Heart right ventricle (tissue), 16 donors: ENCODE measurements around the gene IGSF21. TPM values are rescaled to one million over a fixed set of nuclear protein-coding genes. Genes with fewer than 3 reads are reported as not detected.

Source experiments
- ATAC-seq, 8 donors: fragments of 200-7000 bp; cut with Tn5 transposase; one replicate each; pipeline ENCODE4 v1.9.1; 2020; ENCODE audit warnings: mild to moderate bottlenecking in 8 of 8, moderate library complexity in 8 of 8, moderate number of reproducible peaks in 1 of 8
- DNase-seq, 2 donors: peaks; one replicate each; pipeline ENCODE4 v3.0.0-alpha.2; 2020
- H3K27ac ChIP-seq, 10 donors: fragments of 200-600 bp; sonication (generic) in 2 of 10; one replicate each; pipeline versions ENCODE4 v1.5.0 to v1.8.0; 2020 to 2022; ENCODE audit warnings: mild to moderate bottlenecking in 3 of 10
- H3K27me3 ChIP-seq, 7 donors: fragments of 200-600 bp; one replicate each; pipeline ENCODE4 v1.8.0; 2021 to 2022; ENCODE audit warnings: mild to moderate bottlenecking in 2 of 7
- H3K36me3 ChIP-seq, 9 donors: fragments of 200-600 bp; sonication (generic) in 1 of 9; one replicate each; pipeline versions ENCODE4 v1.5.0 to v1.8.0; 2020 to 2022; ENCODE audit warnings: mild to moderate bottlenecking in 2 of 9
- H3K4me1 ChIP-seq, 9 donors: fragments of 200-600 bp; sonication (generic) in 1 of 9; one replicate each; pipeline versions ENCODE4 v1.5.0 to v1.8.0; 2020 to 2022; ENCODE audit warnings: mild to moderate bottlenecking in 4 of 9
- H3K4me3 ChIP-seq, 10 donors: fragments of 200-600 bp; sonication (generic) in 2 of 10; one replicate each; pipeline versions ENCODE4 v1.5.0 to v1.8.0; 2020 to 2022; ENCODE audit warnings: mild to moderate bottlenecking in 7 of 10, moderate library complexity in 2 of 10
- H3K9me3 ChIP-seq, 11 donors: fragments of 200-600 bp in 10 of 11; sonication (generic) in 2 of 11; one replicate each; pipeline versions ENCODE4 v1.5.0 to v1.8.0; 2013 to 2022; ENCODE audit warnings: mild to moderate bottlenecking in 2 of 11, control low read depth in 1 of 11, moderate library complexity in 1 of 11
- WGBS, 2 donors: extraction: QIAGEN DNeasy Blood & Tissue Kit; methylation state at CpG; one replicate each; pipeline ENCODE4 v1.1.7; 2013; ENCODE audit warnings: inconsistent platforms in 1 of 2; 5-methylcytosine and 5-hydroxymethylcytosine counted together
- intact Hi-C, 10 donors: fragments of 100-400 bp; cut with DNase I; formaldehyde crosslinking; loops; one replicate each; pipeline versions ENCODE4 v1.11.1 to v1.14.2; 2022
- polyA plus RNA-seq, 2 donors: library from polyadenylated mRNA; stranded (reverse); fragments of 200-250 nt; gene quantifications; one replicate each; pipeline ENCODE4 v1.2.3, GENCODE V29; 2013
- total RNA-seq, 10 donors: library from RNA; stranded (reverse); fragmentation: NEBNext Ultra II Directional in 3 of 10; extraction: Animal tissue kit (Norgen Biotek cat#: 25700) in 3 of 10; gene quantifications; one replicate each; pipeline versions ENCODE4 v1.2.1 to v1.2.4, GENCODE V29; 2021 to 2023
- TF ChIP-seq, protein P1 (sequence below), 9 donors: fragments of 200-600 bp; sonication (generic) in 2 of 9; IDR thresholded peaks; one replicate each; pipeline versions ENCODE4 v1.5.0 to v1.8.0; 2021 to 2022; ENCODE audit warnings: antibody characterized with exemption in 9 of 9, mild to moderate bottlenecking in 5 of 9, moderate library complexity in 1 of 9
- donor health status: Arrhythmogenic right ventricular cardiomyopathy.
- donor health status: ischemic (EF 13 %, LVEDD 7.1; RV severe dilation, severe dysfunction).
- donor health status: healthy with polysubstance abuse.
- donor health status: DM: no; HTN: yes; CAD: no.
- donor health status: DM: no; HTN: no; CAD: no.
- donor health status: ischemic (EF 25% LVEDD 6.9; RV normal size, moderate dysfunction).
- donor health status: ischemic (EF 25% LVEDD 5.7; RV mildly dilated, moderate dysfunction).
- donor health status: healthy.
- donor health status: DM: yes; HTN: yes; CAD: no.
- donor health status: Ischemic cardiomyopathy.
- donor health status: ischemic (EF 35%, LVEDD 5.7; RV mildly dilated, moderate dysfunction).
- donor health status: nonischemic (EF 11% LVEDD 7.7; RV severe dilation, severe dysfunction).
- donor health status: DM: yes; HTN: yes; CAD: no.
- donor health status: PGD.
- donor health status: ischemic (EF 29% LVEDD 5.4; RV normal size, mild dysfunction).
- donor health status: nonischemic (EF 23%, LVEDD 6.1; RV moderate dilation, normal function).

The IGSF21 gene
- total and polyA plus RNA-seq, 12 donors, result 0.13 to 1.6 (median 0.51) TPM; not detected in 1

DNA sequence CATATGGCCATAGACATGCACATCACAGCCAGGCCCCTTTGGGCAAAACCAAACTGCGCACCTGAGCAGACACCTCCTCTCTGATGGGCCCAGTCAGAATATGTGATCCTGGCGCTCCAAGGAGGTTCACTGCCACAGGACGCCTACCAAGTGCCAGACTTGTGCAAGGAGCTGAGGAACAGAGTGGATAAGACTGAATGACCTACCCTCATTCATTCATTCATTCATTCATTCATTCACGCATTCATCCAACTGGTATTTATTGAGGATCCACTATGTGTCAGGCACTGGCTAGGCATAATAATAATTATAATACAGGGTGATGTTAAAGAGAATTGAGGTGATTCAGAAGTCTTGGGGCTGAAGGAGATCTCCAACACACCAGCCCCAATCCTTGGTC lies 2.4 kb upstream of the IGSF21 start:
- WGBS, 2 donors, result 88 to 94% methylated on average over 4 of the region's 4 CpGs
- DNase-seq (no peak), ATAC-seq (no peak)
- TF ChIP-seq, protein P1, sequence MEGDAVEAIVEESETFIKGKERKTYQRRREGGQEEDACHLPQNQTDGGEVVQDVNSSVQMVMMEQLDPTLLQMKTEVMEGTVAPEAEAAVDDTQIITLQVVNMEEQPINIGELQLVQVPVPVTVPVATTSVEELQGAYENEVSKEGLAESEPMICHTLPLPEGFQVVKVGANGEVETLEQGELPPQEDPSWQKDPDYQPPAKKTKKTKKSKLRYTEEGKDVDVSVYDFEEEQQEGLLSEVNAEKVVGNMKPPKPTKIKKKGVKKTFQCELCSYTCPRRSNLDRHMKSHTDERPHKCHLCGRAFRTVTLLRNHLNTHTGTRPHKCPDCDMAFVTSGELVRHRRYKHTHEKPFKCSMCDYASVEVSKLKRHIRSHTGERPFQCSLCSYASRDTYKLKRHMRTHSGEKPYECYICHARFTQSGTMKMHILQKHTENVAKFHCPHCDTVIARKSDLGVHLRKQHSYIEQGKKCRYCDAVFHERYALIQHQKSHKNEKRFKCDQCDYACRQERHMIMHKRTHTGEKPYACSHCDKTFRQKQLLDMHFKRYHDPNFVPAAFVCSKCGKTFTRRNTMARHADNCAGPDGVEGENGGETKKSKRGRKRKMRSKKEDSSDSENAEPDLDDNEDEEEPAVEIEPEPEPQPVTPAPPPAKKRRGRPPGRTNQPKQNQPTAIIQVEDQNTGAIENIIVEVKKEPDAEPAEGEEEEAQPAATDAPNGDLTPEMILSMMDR (IDR thresholded peaks at IDR 0.05), result no peak
- Histone ChIP-seq H3K4me3 (no peak overlapping the region), H3K27ac (no peak overlapping the region), H3K4me1 (peaks cover 0 to 17% (median 11%) of the 10 kb centered on the region in 9 donors), H3K27me3 (peaks cover 18 to 85% (median 68%) of the 10 kb centered on the region in 7 donors), H3K36me3 (no peaks in the 10 kb centered on the region), H3K9me3 (no peaks in the 10 kb centered on the region)
- intact Hi-C loops, result loop anchor here in 3 of 10 donors (10.0 kb wide), 2 partner anchors 180 to 440 kb away; no protein-coding TSS in a partner anchor

DNA sequence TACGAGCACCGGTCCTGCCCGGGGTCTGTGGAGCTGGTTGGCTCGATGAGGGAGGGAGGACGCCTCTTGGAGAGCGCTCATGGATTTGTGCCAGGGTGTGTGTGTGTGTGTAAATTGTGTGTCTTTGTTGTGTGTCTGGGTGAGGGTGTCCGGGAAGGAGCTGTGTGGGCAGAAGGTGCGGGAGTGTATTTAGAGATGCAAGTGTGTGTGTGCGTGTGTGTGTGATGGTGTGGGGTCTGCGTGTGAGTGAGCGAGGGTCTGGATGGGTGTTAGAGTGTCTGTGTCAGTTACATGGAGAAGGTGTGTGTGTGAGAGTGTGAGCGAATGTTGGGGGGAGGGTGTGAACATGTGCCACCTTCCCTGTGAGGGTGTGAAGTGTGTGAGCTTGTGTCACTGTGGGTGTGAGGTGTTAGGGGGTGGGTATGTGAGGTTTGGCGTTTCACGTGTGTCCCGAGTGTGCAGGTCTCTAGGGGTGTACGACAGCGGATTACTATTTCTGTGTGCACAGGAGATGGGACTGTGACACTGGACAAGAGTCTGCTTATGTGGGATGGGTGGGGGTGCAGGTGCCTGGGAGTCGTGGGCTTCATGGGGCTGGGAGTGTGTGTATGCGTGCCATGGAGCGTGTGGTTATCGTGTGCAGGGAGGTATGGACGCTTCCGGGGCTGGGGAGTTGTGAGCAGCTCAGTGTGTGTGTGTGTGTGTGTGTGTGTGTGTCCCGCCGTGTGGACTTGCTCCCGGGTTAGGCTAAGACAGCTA lies 880 bp downstream of the IGSF21 start:
- no peak overlapping the region for H3K27ac ChIP-seq
- TF ChIP-seq, protein P1 (IDR thresholded peaks at IDR 0.05), result no peak
- ATAC-seq, result peak in 1 of 8 donors; percentile 3
- H3K27me3 ChIP-seq, result peaks cover 30 to 96% (median 90%) of the 10 kb centered on the region in 7 donors
- no peak for DNase-seq
- H3K4me1 ChIP-seq, result peaks cover 0 to 29% (median 16%) of the 10 kb centered on the region in 9 donors
- peak overlapping the region in 6 of 10 donors; percentile 13 to 32 (median 23) for H3K4me3 ChIP-seq
- intact Hi-C loops, result loop anchor here in 3 of 10 donors (10.0 kb wide), 2 partner anchors 184 to 444 kb away; no protein-coding TSS in a partner anchor
- no peaks in the 10 kb centered on the region for H3K36me3 ChIP-seq
- no peaks in the 10 kb centered on the region for H3K9me3 ChIP-seq
- 5% methylated on average over 26 of the region's 26 CpGs for WGBS, 2 donors

DNA sequence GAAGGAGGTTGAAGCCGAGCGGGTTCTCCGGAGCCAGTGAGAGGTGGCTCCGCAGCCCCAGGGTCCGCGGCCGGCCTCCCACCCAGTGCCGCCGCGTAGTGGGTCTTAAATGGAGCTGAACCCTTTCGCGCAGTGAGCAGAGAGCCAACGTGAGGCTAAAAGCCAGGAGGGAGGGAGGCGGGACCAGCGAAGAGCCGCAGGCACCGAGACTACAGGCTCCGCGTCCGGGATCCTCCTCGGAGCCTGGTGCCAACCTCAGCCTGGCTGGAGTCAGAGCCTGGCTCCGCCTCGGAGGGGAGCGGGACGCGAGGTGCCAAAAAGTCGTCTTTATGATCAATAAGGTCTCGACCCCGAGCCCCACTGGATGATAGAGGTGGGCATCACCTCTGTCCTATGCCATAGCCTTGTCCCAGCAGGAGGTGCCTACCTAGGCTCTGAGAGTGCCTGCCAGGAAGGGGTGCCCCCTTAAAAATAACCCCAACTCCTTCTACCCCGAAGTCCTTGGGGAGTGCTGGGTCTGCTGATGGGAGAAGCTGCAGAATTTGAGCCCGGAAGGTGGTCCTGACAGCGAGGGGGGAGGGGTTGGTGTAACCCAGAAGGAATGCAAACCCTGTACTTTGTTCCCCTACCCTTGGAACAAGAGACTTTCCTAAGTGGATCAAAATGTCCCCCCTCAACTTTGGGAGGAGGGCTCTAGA lies 1.6 kb downstream of the IGSF21 start:
- TF ChIP-seq, protein P1 (IDR thresholded peaks at IDR 0.05), result no peak
- ATAC-seq, result peak in 1 of 8 donors; percentile 4
- Histone ChIP-seq H3K27ac (no peak overlapping the region), H3K4me3 (peak overlapping the region in 6 of 10 donors; percentile 21 to 38 (median 30)), H3K27me3 (peaks cover 30 to 99% (median 96%) of the 10 kb centered on the region in 7 donors), H3K9me3 (no peaks in the 10 kb centered on the region), H3K4me1 (peaks cover 0 to 29% (median 16%) of the 10 kb centered on the region in 9 donors), H3K36me3 (no peaks in the 10 kb centered on the region)
- intact Hi-C loops, result loop anchor here in 3 of 10 donors (10.0 kb wide), 2 partner anchors 184 to 444 kb away; no protein-coding TSS in a partner anchor
- DNase-seq, result peak in 1 of 2 donors; percentile 14
- WGBS, 2 donors, result 2 to 3% methylated on average over 25 to 32 of the region's 32 CpGs
